KOPT-K1 (cell line): ENCODE data around the gene ATG9A.
"Not testable (repeated sequence)": the region's sequence is repeated elsewhere in the genome, so short reads cannot be mapped to it uniquely, and the experiment has no call there.

ENCODE experiments used
- H3K27ac ChIP-seq: fragments of 200-600 bp; sonication (generic); 2 replicates; pipeline ENCODE4 v1.5.1; 2016; ENCODE audit warnings: antibody characterized with exemption, mild to moderate bottlenecking, low read depth, low read length; ENCODE audit not compliant: poor library complexity, severe bottlenecking
- H3K36me3 ChIP-seq: fragments of 200-600 bp; sonication (generic); 2 replicates; pipeline ENCODE4 v1.5.1; 2017; ENCODE audit warnings: antibody characterized with exemption, mild to moderate bottlenecking, low read length, moderate library complexity; ENCODE audit not compliant: insufficient read depth
- H3K9me3 ChIP-seq: fragments of 200-600 bp; sonication (generic); 2 replicates; pipeline ENCODE4 v1.5.1; 2017; ENCODE audit warnings: antibody characterized with exemption, low read length, mild to moderate bottlenecking; ENCODE audit not compliant: insufficient read depth, poor library complexity, severe bottlenecking

ATG9A gene

GRCh38 chr2:219261024-219261855, 31.8 kb upstream of the ATG9A start:
- Histone ChIP-seq H3K36me3 (no peaks in the 10 kb centered on the region), H3K9me3 (no peaks in the 10 kb centered on the region), H3K27ac (no peak overlapping the region)

GRCh38 chr2:219258942-219259341, 29.5 kb upstream of the ATG9A start:
- not testable (repeated sequence) for H3K9me3 ChIP-seq, H3K27ac ChIP-seq, H3K36me3 ChIP-seq

- Histone ChIP-seq H3K36me3 (no peaks in the 10 kb centered on the region), H3K27ac (no peak overlapping the region), H3K9me3 (no peaks in the 10 kb centered on the region)
These were observed 25.3 kb upstream of the ATG9A start for GRCh38 chr2:219254590-219255201.

- no peaks in the 10 kb centered on the region for H3K36me3 ChIP-seq
- no peak within 1 kb of the TSS for H3K27ac ChIP-seq
- no peaks in the 10 kb centered on the region for H3K9me3 ChIP-seq
These were observed 24.5 kb upstream of the ATG9A start, which contains the start of gene TUBA4A for GRCh38 chr2:219253753-219254589. Gene TUBA4A (minus strand): TSS chr2:219253918. CDS start chr2:219253858, 60 bp downstream.

- H3K9me3 ChIP-seq: no peaks in the 10 kb centered on the region
- H3K27ac ChIP-seq: no peak within 1 kb of the TSS
- no peaks in the 10 kb centered on the region for H3K36me3 ChIP-seq
These were observed 23.7 kb upstream of the ATG9A start, which contains the start of gene TUBA4B for GRCh38 chr2:219252900-219253752. Gene TUBA4B (plus strand): TSS chr2:219253243. CDS start chr2:219253408, 165 bp downstream.

- H3K27ac ChIP-seq: no peak overlapping the region
- no peaks in the 10 kb centered on the region for H3K36me3 ChIP-seq
- H3K9me3 ChIP-seq: no peaks in the 10 kb centered on the region
These were observed 23.1 kb upstream of the ATG9A start for GRCh38 chr2:219252570-219252899.

GRCh38 chr2:219252084-219252483, 22.6 kb upstream of the ATG9A start:
- Histone ChIP-seq H3K27ac (no peak overlapping the region), H3K9me3 (no peaks in the 10 kb centered on the region), H3K36me3 (no peaks in the 10 kb centered on the region)

GRCh38 chr2:219251656-219252055, 22.2 kb upstream of the ATG9A start:
- no peaks in the 10 kb centered on the region for H3K9me3 ChIP-seq
- no peaks in the 10 kb centered on the region for H3K36me3 ChIP-seq
- no peak overlapping the region for H3K27ac ChIP-seq

- no peaks in the 10 kb centered on the region for H3K9me3 ChIP-seq
- no peak overlapping the region for H3K27ac ChIP-seq
- H3K36me3 ChIP-seq: no peaks in the 10 kb centered on the region
These were observed 20.8 kb upstream of the ATG9A start for GRCh38 chr2:219250049-219250781.

- no peaks in the 10 kb centered on the region for H3K9me3 ChIP-seq
- no peaks in the 10 kb centered on the region for H3K36me3 ChIP-seq
- no peak overlapping the region for H3K27ac ChIP-seq
These were observed 20.0 kb upstream of the ATG9A start for GRCh38 chr2:219249203-219249980.

GRCh38 chr2:219248845-219249202, 19.4 kb upstream of the ATG9A start:
- Histone ChIP-seq H3K27ac (no peak overlapping the region), H3K9me3 (no peaks in the 10 kb centered on the region), H3K36me3 (no peaks in the 10 kb centered on the region)

GRCh38 chr2:219247678-219248642, 18.5 kb upstream of the ATG9A start:
- Histone ChIP-seq H3K27ac (peak overlapping the region; percentile 12), H3K36me3 (no peaks in the 10 kb centered on the region), H3K9me3 (no peaks in the 10 kb centered on the region)
